Measurements from ENCODE around the gene KRTAP6-3.

Gene KRTAP6-3

GRCh38 chr21:30625449-30626165 is 33.4 kb downstream of the KRTAP6-3 start:
- no peak for DNase-seq (ENCODE audit: low read depth)

GRCh38 chr21:30628109-30628508 is 35.9 kb downstream of the KRTAP6-3 start:
- no peak for DNase-seq (ENCODE audit: low read depth)

GRCh38 chr21:30629200-30629599 is 37.0 kb downstream of the KRTAP6-3 start:
- no peak for DNase-seq (ENCODE audit: low read depth)

- DNase-seq (ENCODE audit: low read depth), result no peak
Observed at GRCh38 chr21:30634906-30635305, 42.7 kb downstream of the KRTAP6-3 start, which contains the start of gene KRTAP20-2. Gene KRTAP20-2, plus strand, starts transcription at chr21:30635206. Its CDS starts 58 bp downstream, at chr21:30635264.

GRCh38 chr21:30638686-30639085 is 46.4 kb downstream of the KRTAP6-3 start:
- no peak for DNase-seq (ENCODE audit: low read depth)

- DNase-seq (ENCODE audit: low read depth), result no peak
Observed at GRCh38 chr21:30642564-30642963, 50.3 kb downstream of the KRTAP6-3 start, which contains the start of gene KRTAP20-3. Gene KRTAP20-3, plus strand, starts transcription at chr21:30642864.

All from non-pigmented ciliary epithelial cell (primary cell).